Measurements from ENCODE around the gene LHB. TPM values are rescaled to one million over a fixed set of nuclear protein-coding genes. Genes with fewer than 3 reads are reported as not detected.
A peak's percentile ranks its signal among the peaks of the same experiment; 100 is the strongest.
"Not testable (repeated sequence)": the region's sequence is repeated elsewhere in the genome, so short reads cannot be mapped to it uniquely, and the experiment has no call there.

Gene LHB
- total RNA-seq, 2 experiments from 2014 or later, result 0.63 to 0.88 TPM

GRCh38 chr19:49050376-49051033 is 33.6 kb upstream of the LHB start:
- H3K4me1 Mint-ChIP-seq; CTCF ChIA-PET; H3K27ac Mint-ChIP-seq; H3K9me3 Mint-ChIP-seq; POLR2A ChIA-PET; DNase-seq; H3K27me3 Mint-ChIP-seq; H3K4me3 Mint-ChIP-seq; H3K36me3 Mint-ChIP-seq (ENCODE audit: low read depth): not testable (repeated sequence)

- H3K36me3 Mint-ChIP-seq (ENCODE audit: low read depth); H3K27ac Mint-ChIP-seq; DNase-seq; H3K27me3 Mint-ChIP-seq; CTCF ChIA-PET; H3K9me3 Mint-ChIP-seq; POLR2A ChIA-PET; H3K4me3 Mint-ChIP-seq; H3K4me1 Mint-ChIP-seq: not testable (repeated sequence)
Observed at GRCh38 chr19:49049834-49050233, 32.9 kb upstream of the LHB start.

GRCh38 chr19:49049011-49049410 is 32.1 kb upstream of the LHB start, which contains the start of gene CGB8:
TSS of gene CGB8 (minus strand) at chr19:49049111. CDS start at chr19:49048739, 372 bp downstream.
- DNase-seq; H3K4me3 Mint-ChIP-seq; H3K9me3 Mint-ChIP-seq; H3K4me1 Mint-ChIP-seq; CTCF ChIA-PET; H3K27me3 Mint-ChIP-seq; POLR2A ChIA-PET; H3K27ac Mint-ChIP-seq; H3K36me3 Mint-ChIP-seq (ENCODE audit: low read depth): not testable (repeated sequence)

GRCh38 chr19:49043548-49043947 is 26.7 kb upstream of the LHB start, which contains the start of gene CGB5:
TSS of gene CGB5 (plus strand) at chr19:49043848. CDS start at chr19:49044210, 362 bp downstream.
- POLR2A ChIA-PET, H3K27me3 Mint-ChIP-seq: not testable (repeated sequence)

GRCh38 chr19:49042666-49043065 is 25.8 kb upstream of the LHB start:
- H3K9me3 Mint-ChIP-seq; H3K4me1 Mint-ChIP-seq; POLR2A ChIA-PET; H3K27me3 Mint-ChIP-seq; CTCF ChIA-PET; H3K36me3 Mint-ChIP-seq (ENCODE audit: low read depth); DNase-seq; H3K4me3 Mint-ChIP-seq; H3K27ac Mint-ChIP-seq: not testable (repeated sequence)

More at GRCh38 chr19:49043548-49043947, 26.7 kb upstream of the LHB start, which contains the start of gene CGB5:
- CTCF ChIA-PET; H3K36me3 Mint-ChIP-seq (ENCODE audit: low read depth); H3K27ac Mint-ChIP-seq; H3K4me3 Mint-ChIP-seq; H3K4me1 Mint-ChIP-seq; DNase-seq; H3K9me3 Mint-ChIP-seq: not testable (repeated sequence)

- CTCF ChIA-PET, result no interaction called here
Observed at GRCh38 chr19:49042177-49042576, 25.3 kb upstream of the LHB start.

GRCh38 chr19:49039736-49040135 is 22.8 kb upstream of the LHB start:
- H3K27me3 Mint-ChIP-seq; POLR2A ChIA-PET; CTCF ChIA-PET; H3K27ac Mint-ChIP-seq; H3K9me3 Mint-ChIP-seq; H3K4me3 Mint-ChIP-seq; H3K4me1 Mint-ChIP-seq; H3K36me3 Mint-ChIP-seq (ENCODE audit: low read depth); DNase-seq: not testable (repeated sequence)

More at GRCh38 chr19:49042177-49042576, 25.3 kb upstream of the LHB start:
- Mint-ChIP-seq H3K4me3 (no peak overlapping the region), H3K9me3 (no peaks in the 10 kb centered on the region), H3K27me3 (no peaks in the 10 kb centered on the region), H3K27ac (no peak overlapping the region), H3K4me1 (no peaks in the 10 kb centered on the region), H3K36me3 (ENCODE audit: low read depth) (no peaks in the 10 kb centered on the region)
- POLR2A ChIA-PET, result no interaction called here
- DNase-seq, result no peak

- H3K27ac Mint-ChIP-seq; POLR2A ChIA-PET; H3K4me1 Mint-ChIP-seq; H3K4me3 Mint-ChIP-seq; H3K36me3 Mint-ChIP-seq (ENCODE audit: low read depth); H3K27me3 Mint-ChIP-seq; DNase-seq; H3K9me3 Mint-ChIP-seq: not testable (repeated sequence)
- CTCF ChIA-PET, result interaction anchor here (0.6 kb wide), 1 partner anchor 284 kb away, joined by 4 read pairs; no protein-coding TSS in a partner anchor
Observed at GRCh38 chr19:49038557-49039276, 21.8 kb upstream of the LHB start.

GRCh38 chr19:49038111-49038510 is 21.2 kb upstream of the LHB start:
- H3K4me3 Mint-ChIP-seq; H3K9me3 Mint-ChIP-seq; DNase-seq; H3K36me3 Mint-ChIP-seq (ENCODE audit: low read depth); H3K4me1 Mint-ChIP-seq; H3K27me3 Mint-ChIP-seq; H3K27ac Mint-ChIP-seq; POLR2A ChIA-PET: not testable (repeated sequence)
- CTCF ChIA-PET, result interaction anchor here (0.6 kb wide), 1 partner anchor 284 kb away, joined by 4 read pairs; no protein-coding TSS in a partner anchor

GRCh38 chr19:49036815-49037214 is 19.9 kb upstream of the LHB start, which contains the start of gene CGB1:
TSS of gene CGB1 (minus strand) at chr19:49036895. CDS start at chr19:49036711, 184 bp downstream.
- H3K4me3 Mint-ChIP-seq; H3K27ac Mint-ChIP-seq; H3K36me3 Mint-ChIP-seq (ENCODE audit: low read depth); H3K27me3 Mint-ChIP-seq; H3K4me1 Mint-ChIP-seq; POLR2A ChIA-PET; CTCF ChIA-PET; H3K9me3 Mint-ChIP-seq: not testable (repeated sequence)
- DNase-seq, result peak; percentile 53

- CTCF ChIA-PET, result interaction anchor here (0.7 to 0.9 kb wide), 2 partner anchors 12 to 32 kb away, joined by 3 read pairs; no protein-coding TSS in a partner anchor
- DNase-seq, result peak; percentile 77
- H3K27ac Mint-ChIP-seq, result peak within 1 kb of the TSS; percentile 14
- H3K27me3 Mint-ChIP-seq; H3K4me1 Mint-ChIP-seq; H3K36me3 Mint-ChIP-seq (ENCODE audit: low read depth); POLR2A ChIA-PET; H3K9me3 Mint-ChIP-seq: not testable (repeated sequence)
- peak within 1 kb of the TSS; percentile 18 for H3K4me3 Mint-ChIP-seq
Observed at GRCh38 chr19:49031642-49032301, 14.9 kb upstream of the LHB start, which contains the start of gene CGB2. TSS of gene CGB2 (plus strand) at chr19:49031890. CDS start at chr19:49032096, 206 bp downstream.

GRCh38 chr19:49030323-49030722 is 13.4 kb upstream of the LHB start:
- H3K9me3 Mint-ChIP-seq; H3K4me3 Mint-ChIP-seq; CTCF ChIA-PET; H3K27ac Mint-ChIP-seq; H3K36me3 Mint-ChIP-seq (ENCODE audit: low read depth); H3K4me1 Mint-ChIP-seq; POLR2A ChIA-PET; H3K27me3 Mint-ChIP-seq; DNase-seq: not testable (repeated sequence)

GRCh38 chr19:49029749-49030148 is 12.9 kb upstream of the LHB start:
- H3K4me3 Mint-ChIP-seq, POLR2A ChIA-PET: not testable (repeated sequence)

More at GRCh38 chr19:49029749-49030148, 12.9 kb upstream of the LHB start:
- DNase-seq; H3K27me3 Mint-ChIP-seq; CTCF ChIA-PET; H3K36me3 Mint-ChIP-seq (ENCODE audit: low read depth); H3K9me3 Mint-ChIP-seq; H3K27ac Mint-ChIP-seq; H3K4me1 Mint-ChIP-seq: not testable (repeated sequence)

Measured in activated CD4-positive, alpha-beta memory T cell treated with anti-CD3 and anti-CD28 coated beads, Interleukin-2, amount 10 ng/mL, durations not matched to agents 7 days and 5 days (primary cell).